ENCODE results near the gene FXYD5.
A peak's percentile ranks its signal among the peaks of the same experiment; 100 is the strongest.

FXYD5 gene

DNA sequence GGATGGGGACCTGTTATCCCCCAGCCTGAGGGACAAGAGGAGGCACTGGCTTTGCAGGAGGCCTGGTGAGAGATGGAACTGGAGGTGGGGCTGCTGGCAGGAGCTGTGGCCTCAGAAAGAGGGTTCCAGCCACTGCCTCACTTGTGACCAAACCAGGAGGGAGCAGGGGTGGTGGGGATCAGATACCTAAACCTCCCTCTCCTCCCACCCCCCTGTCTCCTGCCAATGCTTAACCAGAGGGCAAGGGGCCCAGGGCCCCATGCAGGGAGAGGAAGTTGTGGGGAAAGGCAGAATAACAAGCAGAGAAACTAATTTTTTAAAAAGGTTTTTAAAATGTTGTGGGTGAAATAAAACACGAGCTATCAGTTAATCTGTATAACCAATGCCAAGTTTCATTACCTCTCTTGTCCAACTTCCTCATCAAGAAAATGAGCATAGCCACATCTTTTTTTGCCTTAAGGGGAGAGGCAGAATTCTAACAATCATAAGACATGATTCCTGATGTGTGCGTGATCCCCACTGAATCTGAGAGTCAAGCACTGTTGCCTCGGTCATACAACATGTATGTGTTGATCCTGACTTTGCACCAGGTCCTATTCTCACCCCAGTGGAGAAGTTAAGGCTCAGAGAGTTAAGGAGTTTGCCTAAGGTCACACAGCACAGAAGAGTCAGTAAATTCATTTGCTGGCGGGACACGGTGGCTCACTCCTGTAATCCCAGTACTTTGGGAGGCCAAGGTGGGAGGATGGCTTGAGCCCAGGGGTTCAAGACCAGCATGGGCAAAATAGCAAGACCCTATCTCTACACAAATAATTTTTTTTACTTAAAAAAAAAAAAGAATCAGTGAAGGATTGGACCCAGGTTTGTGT lies 12.9 kb downstream of the FXYD5 start:
- ATAC-seq, result no peak
- TF ChIP-seq ZC3H10 (CRISPR knock-in tag; IDR thresholded peaks at IDR 0.05), result no peak
- TF ChIP-seq ZNF70 (CRISPR knock-in tag; IDR thresholded peaks at IDR 0.05), result no peak
- TF ChIP-seq ZFP30 (CRISPR knock-in tag; IDR thresholded peaks at IDR 0.05), result no peak
- TF ChIP-seq ZNF565 (CRISPR knock-in tag; conservative IDR thresholded peaks at IDR 0.05; ENCODE audit: low read depth), result no peak
- TF ChIP-seq ESRRG (CRISPR knock-in tag; IDR thresholded peaks at IDR 0.05), result no peak
- TF ChIP-seq ZFP3 (CRISPR knock-in tag; IDR thresholded peaks at IDR 0.05), result no peak
- TF ChIP-seq, protein P1, sequence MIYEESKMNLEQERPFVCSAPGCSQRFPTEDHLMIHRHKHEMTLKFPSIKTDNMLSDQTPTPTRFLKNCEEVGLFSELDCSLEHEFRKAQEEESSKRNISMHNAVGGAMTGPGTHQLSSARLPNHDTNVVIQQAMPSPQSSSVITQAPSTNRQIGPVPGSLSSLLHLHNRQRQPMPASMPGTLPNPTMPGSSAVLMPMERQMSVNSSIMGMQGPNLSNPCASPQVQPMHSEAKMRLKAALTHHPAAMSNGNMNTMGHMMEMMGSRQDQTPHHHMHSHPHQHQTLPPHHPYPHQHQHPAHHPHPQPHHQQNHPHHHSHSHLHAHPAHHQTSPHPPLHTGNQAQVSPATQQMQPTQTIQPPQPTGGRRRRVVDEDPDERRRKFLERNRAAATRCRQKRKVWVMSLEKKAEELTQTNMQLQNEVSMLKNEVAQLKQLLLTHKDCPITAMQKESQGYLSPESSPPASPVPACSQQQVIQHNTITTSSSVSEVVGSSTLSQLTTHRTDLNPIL (CRISPR knock-in tag; IDR thresholded peaks at IDR 0.05; ENCODE audit: low read depth), result no peak
- TF ChIP-seq ISL1 (CRISPR knock-in tag; IDR thresholded peaks at IDR 0.05), result no peak
- TF ChIP-seq, protein P2, sequence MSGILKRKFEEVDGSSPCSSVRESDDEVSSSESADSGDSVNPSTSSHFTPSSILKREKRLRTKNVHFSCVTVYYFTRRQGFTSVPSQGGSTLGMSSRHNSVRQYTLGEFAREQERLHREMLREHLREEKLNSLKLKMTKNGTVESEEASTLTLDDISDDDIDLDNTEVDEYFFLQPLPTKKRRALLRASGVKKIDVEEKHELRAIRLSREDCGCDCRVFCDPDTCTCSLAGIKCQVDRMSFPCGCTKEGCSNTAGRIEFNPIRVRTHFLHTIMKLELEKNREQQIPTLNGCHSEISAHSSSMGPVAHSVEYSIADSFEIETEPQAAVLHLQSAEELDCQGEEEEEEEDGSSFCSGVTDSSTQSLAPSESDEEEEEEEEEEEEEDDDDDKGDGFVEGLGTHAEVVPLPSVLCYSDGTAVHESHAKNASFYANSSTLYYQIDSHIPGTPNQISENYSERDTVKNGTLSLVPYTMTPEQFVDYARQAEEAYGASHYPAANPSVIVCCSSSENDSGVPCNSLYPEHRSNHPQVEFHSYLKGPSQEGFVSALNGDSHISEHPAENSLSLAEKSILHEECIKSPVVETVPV (CRISPR knock-in tag; IDR thresholded peaks at IDR 0.05), result no peak
- TF ChIP-seq, protein P3, sequence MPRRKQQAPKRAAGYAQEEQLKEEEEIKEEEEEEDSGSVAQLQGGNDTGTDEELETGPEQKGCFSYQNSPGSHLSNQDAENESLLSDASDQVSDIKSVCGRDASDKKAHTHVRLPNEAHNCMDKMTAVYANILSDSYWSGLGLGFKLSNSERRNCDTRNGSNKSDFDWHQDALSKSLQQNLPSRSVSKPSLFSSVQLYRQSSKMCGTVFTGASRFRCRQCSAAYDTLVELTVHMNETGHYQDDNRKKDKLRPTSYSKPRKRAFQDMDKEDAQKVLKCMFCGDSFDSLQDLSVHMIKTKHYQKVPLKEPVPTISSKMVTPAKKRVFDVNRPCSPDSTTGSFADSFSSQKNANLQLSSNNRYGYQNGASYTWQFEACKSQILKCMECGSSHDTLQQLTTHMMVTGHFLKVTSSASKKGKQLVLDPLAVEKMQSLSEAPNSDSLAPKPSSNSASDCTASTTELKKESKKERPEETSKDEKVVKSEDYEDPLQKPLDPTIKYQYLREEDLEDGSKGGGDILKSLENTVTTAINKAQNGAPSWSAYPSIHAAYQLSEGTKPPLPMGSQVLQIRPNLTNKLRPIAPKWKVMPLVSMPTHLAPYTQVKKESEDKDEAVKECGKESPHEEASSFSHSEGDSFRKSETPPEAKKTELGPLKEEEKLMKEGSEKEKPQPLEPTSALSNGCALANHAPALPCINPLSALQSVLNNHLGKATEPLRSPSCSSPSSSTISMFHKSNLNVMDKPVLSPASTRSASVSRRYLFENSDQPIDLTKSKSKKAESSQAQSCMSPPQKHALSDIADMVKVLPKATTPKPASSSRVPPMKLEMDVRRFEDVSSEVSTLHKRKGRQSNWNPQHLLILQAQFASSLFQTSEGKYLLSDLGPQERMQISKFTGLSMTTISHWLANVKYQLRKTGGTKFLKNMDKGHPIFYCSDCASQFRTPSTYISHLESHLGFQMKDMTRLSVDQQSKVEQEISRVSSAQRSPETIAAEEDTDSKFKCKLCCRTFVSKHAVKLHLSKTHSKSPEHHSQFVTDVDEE (CRISPR knock-in tag; IDR thresholded peaks at IDR 0.05), result no peak
- no peak for TF ChIP-seq SNAI2 (CRISPR knock-in tag; IDR thresholded peaks at IDR 0.05)
- no peak for TF ChIP-seq GLIS3 (CRISPR knock-in tag; IDR thresholded peaks at IDR 0.05)
- TF ChIP-seq, protein P4, sequence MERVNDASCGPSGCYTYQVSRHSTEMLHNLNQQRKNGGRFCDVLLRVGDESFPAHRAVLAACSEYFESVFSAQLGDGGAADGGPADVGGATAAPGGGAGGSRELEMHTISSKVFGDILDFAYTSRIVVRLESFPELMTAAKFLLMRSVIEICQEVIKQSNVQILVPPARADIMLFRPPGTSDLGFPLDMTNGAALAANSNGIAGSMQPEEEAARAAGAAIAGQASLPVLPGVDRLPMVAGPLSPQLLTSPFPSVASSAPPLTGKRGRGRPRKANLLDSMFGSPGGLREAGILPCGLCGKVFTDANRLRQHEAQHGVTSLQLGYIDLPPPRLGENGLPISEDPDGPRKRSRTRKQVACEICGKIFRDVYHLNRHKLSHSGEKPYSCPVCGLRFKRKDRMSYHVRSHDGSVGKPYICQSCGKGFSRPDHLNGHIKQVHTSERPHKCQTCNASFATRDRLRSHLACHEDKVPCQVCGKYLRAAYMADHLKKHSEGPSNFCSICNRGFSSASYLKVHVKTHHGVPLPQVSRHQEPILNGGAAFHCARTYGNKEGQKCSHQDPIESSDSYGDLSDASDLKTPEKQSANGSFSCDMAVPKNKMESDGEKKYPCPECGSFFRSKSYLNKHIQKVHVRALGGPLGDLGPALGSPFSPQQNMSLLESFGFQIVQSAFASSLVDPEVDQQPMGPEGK (CRISPR knock-in tag; IDR thresholded peaks at IDR 0.05; ENCODE audit: borderline replicate concordance), result no peak
- no peak for TF ChIP-seq OSR1 (CRISPR knock-in tag; IDR thresholded peaks at IDR 0.05)
- no peak for TF ChIP-seq ARNTL (CRISPR knock-in tag; IDR thresholded peaks at IDR 0.05; ENCODE audit: borderline replicate concordance, low read depth)
- no peak for TF ChIP-seq BACH2 (CRISPR knock-in tag; IDR thresholded peaks at IDR 0.05; ENCODE audit: borderline replicate concordance)
- no peak for TF ChIP-seq PPARA (CRISPR knock-in tag; IDR thresholded peaks at IDR 0.05; ENCODE audit: borderline replicate concordance)

DNA sequence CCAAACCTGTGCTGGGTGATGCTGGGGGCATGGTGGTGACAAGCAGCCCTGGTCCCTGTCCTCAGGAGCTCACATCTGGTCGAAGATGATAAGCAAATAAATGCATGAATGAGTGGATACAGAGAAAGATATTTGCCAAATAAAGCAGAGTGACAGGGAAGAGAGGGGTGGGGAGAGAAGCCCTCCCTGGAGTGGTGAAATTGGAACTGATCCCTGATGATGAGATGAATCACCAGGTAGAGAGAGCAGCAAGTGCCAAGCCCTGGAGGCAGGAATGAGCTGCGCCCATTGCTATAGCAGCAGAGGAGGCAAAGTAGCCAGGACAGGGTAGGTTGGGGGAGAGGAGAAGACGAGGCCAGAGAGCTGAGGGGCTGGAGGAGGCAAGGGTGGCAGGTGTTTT lies 13.7 kb downstream of the FXYD5 start:
- no peak for TF ChIP-seq ISL1 (CRISPR knock-in tag; IDR thresholded peaks at IDR 0.05)
- no peak for TF ChIP-seq ZNF70 (CRISPR knock-in tag; IDR thresholded peaks at IDR 0.05)
- no peak for TF ChIP-seq ZFP3 (CRISPR knock-in tag; IDR thresholded peaks at IDR 0.05)
- TF ChIP-seq, protein P4 (CRISPR knock-in tag; IDR thresholded peaks at IDR 0.05; ENCODE audit: borderline replicate concordance), result no peak
- no peak for TF ChIP-seq GLIS3 (CRISPR knock-in tag; IDR thresholded peaks at IDR 0.05)
- TF ChIP-seq ARNTL (CRISPR knock-in tag; IDR thresholded peaks at IDR 0.05; ENCODE audit: borderline replicate concordance, low read depth), result no peak
- TF ChIP-seq RARB (CRISPR knock-in tag; IDR thresholded peaks at IDR 0.05), result no peak
- no peak for TF ChIP-seq PPARA (CRISPR knock-in tag; IDR thresholded peaks at IDR 0.05; ENCODE audit: borderline replicate concordance)
- TF ChIP-seq, protein P5, sequence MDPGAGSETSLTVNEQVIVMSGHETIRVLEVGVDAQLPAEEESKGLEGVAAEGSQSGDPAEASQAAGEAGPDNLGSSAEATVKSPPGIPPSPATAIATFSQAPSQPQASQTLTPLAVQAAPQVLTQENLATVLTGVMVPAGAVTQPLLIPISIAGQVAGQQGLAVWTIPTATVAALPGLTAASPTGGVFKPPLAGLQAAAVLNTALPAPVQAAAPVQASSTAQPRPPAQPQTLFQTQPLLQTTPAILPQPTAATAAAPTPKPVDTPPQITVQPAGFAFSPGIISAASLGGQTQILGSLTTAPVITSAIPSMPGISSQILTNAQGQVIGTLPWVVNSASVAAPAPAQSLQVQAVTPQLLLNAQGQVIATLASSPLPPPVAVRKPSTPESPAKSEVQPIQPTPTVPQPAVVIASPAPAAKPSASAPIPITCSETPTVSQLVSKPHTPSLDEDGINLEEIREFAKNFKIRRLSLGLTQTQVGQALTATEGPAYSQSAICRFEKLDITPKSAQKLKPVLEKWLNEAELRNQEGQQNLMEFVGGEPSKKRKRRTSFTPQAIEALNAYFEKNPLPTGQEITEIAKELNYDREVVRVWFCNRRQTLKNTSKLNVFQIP (CRISPR knock-in tag; IDR thresholded peaks at IDR 0.05; ENCODE audit: borderline replicate concordance, low read depth), result no peak
- TF ChIP-seq ESRRG (CRISPR knock-in tag; IDR thresholded peaks at IDR 0.05), result no peak
- no peak for TF ChIP-seq SNAI2 (CRISPR knock-in tag; IDR thresholded peaks at IDR 0.05)
- TF ChIP-seq, protein P3 (CRISPR knock-in tag; IDR thresholded peaks at IDR 0.05), result no peak
- ATAC-seq, result peak; percentile 59

All from SK-N-SH treated with all-trans-retinoic acid at 6 μM for 48 hours (cell line).